Spleen (tissue), 13 donors: ENCODE results near the gene CYP21A2. TPM values are rescaled to one million over a fixed set of nuclear protein-coding genes. Genes with fewer than 3 reads are reported as not detected.
A peak's percentile ranks its signal among the peaks of the same experiment; 100 is the strongest.
"Not testable (repeated sequence)": the region's sequence is repeated elsewhere in the genome, so short reads cannot be mapped to it uniquely, and the experiment has no call there.

Experiments used
- DNase-seq: peaks from one replicate; pipeline ENCODE4 v3.0.0-alpha.2; 2020
- H3K27ac ChIP-seq, 8 donors: fragments of 200-600 bp; sonication (generic) in 7 of 8; 1 replicate in 4 of 8; 2 replicates in 4 of 8; pipeline versions ENCODE4 v1.5.0 to v1.8.0; 2016 to 2021; ENCODE audit warnings: inconsistent platforms in 4 of 8, mild to moderate bottlenecking in 4 of 8, moderate library complexity in 1 of 8
- H3K27me3 ChIP-seq, 7 donors: fragments of 200-600 bp; sonication (generic) in 6 of 7; replicated peaks in 1 of 7; 1 replicate in 4 of 7; 2 replicates in 3 of 7; pipeline versions ENCODE4 v1.5.0 to v1.8.0; 2016 to 2021; ENCODE audit warnings: inconsistent platforms in 3 of 7, mild to moderate bottlenecking in 1 of 7
- H3K36me3 ChIP-seq, 6 donors: fragments of 200-600 bp; sonication (generic) in 5 of 6; 1 replicate in 4 of 6; 2 replicates in 2 of 6; pipeline versions ENCODE4 v1.5.0 to v1.8.0; 2016 to 2021; ENCODE audit warnings: inconsistent platforms in 2 of 6
- H3K4me1 ChIP-seq, 6 donors: fragments of 200-600 bp; sonication (generic) in 5 of 6; 1 replicate in 3 of 6; 2 replicates in 3 of 6; pipeline versions ENCODE4 v1.5.0 to v1.8.0; 2016 to 2021; ENCODE audit warnings: inconsistent platforms in 3 of 6
- H3K4me3 ChIP-seq, 8 donors: fragments of 200-600 bp; sonication (generic) in 7 of 8; 1 replicate in 4 of 8; 2 replicates in 4 of 8; pipeline versions ENCODE4 v1.5.0 to v1.8.0; 2016 to 2021; ENCODE audit warnings: inconsistent platforms in 4 of 8, mild to moderate bottlenecking in 4 of 8, moderate library complexity in 2 of 8
- H3K9me3 ChIP-seq, 8 donors: fragments of 200-600 bp; sonication (generic) in 7 of 8; 1 replicate in 4 of 8; 2 replicates in 4 of 8; pipeline versions ENCODE4 v1.5.0 to v1.8.0; 2016 to 2021; ENCODE audit warnings: inconsistent platforms in 4 of 8
- POLR2AphosphoS5 ChIP-seq, 3 donors: sonication (generic); formaldehyde crosslinking; IDR thresholded peaks; one replicate each; pipeline ENCODE4 v1.5.1; 2017; ENCODE audit warnings: antibody characterized with exemption in 3 of 3
- WGBS, 5 donors: extraction: QIAGEN DNeasy Blood & Tissue Kit in 3 of 5; methylation state at CpG; one replicate each; pipeline versions ENCODE4 v1.1.5 to v1.1.7; 2013 to 2018; 5-methylcytosine and 5-hydroxymethylcytosine counted together
- intact Hi-C: fragments of 100-400 bp; cut with DNase I; formaldehyde crosslinking; loops from one replicate; pipeline ENCODE4 v1.15.0; 2023; ENCODE audit warnings: low total_unique reads
- long read RNA-seq, 2 donors: transcript quantifications; one replicate each; lab custom pipeline, GENCODE V29; 2026
- polyA plus RNA-seq, 3 donors: library from polyadenylated mRNA; stranded (reverse); fragments of 200-250 nt; gene quantifications; one replicate each; pipeline ENCODE4 v1.2.1, GENCODE V29; 2013
- total RNA-seq, 7 donors: library from RNA; depleted of rRNA in 3 of 7; stranded (reverse); fragments of >200 nt in 3 of 7; fragmentation: NEBNext Ultra II Directional in 4 of 7; extraction: Animal tissue kit (Norgen Biotek cat#: 25700) in 4 of 7; gene quantifications; one replicate each; pipeline versions ENCODE4 v1.1.0 to v1.2.1, GENCODE V29; 2016 to 2021
- donor health status: healthy with polysubstance abuse.
- donor health status: DM: no; HTN: no; CAD: no; lungs with moderate emphysema.
- donor health status: DM: no; HTN: no; CAD: no.
- donor health status: Bipolar disorder and iron deficiency.
- donor health status: healthy.
- donor health status: DM: no; HTN: no; CAD: no.
- donor health status: DM: yes; HTN: yes; CAD: no.

The CYP21A2 gene
- total RNA-seq (10 to 100 TPM in 2 of 7 donors, 1 to 10 TPM in 5; 4.9 to 14.3 (median 7.1) TPM), polyA plus RNA-seq (1 to 10 TPM in 2 of 3 donors, under 1 TPM in 1; 0.97 to 2.4 (median 2.2) TPM)
- long read RNA-seq, donor 1, result 0 reads
- long read RNA-seq, donor 2, result 0 reads

GRCh38 chr6:32037598-32038524 is at the start of gene CYP21A2:
TSS of gene CYP21A2 (plus strand) at chr6:32038415. CDS start at chr6:32038423, 8 bp downstream.
- TF ChIP-seq POLR2AphosphoS5 (IDR thresholded peaks at IDR 0.05), result peak in 1 of 3 donors; percentile 3
- 51 to 81% (median 68%) methylated on average over 9 to 15 of the region's 19 CpGs for WGBS, 5 donors

GRCh38 chr6:31989363-31989762 is 48.9 kb upstream of the CYP21A2 start:
- DNase-seq, H3K4me3 ChIP-seq, H3K4me1 ChIP-seq, H3K27me3 ChIP-seq, H3K9me3 ChIP-seq, intact Hi-C loops, H3K27ac ChIP-seq, H3K36me3 ChIP-seq: not testable (repeated sequence)
- no CpG with 5 or more reads among the region's 10 CpGs for WGBS, 5 donors

More at GRCh38 chr6:32037598-32038524, at the start of gene CYP21A2:
- H3K4me1 ChIP-seq, DNase-seq, intact Hi-C loops, H3K27me3 ChIP-seq, H3K4me3 ChIP-seq, H3K36me3 ChIP-seq, H3K9me3 ChIP-seq: not testable (repeated sequence)
- H3K27ac ChIP-seq, result peak within 1 kb of the TSS in 2 of 8 donors; percentile 12 to 53

GRCh38 chr6:31994421-31994820 is 43.8 kb upstream of the CYP21A2 start:
- H3K4me1 ChIP-seq, DNase-seq, H3K4me3 ChIP-seq, H3K9me3 ChIP-seq, intact Hi-C loops, H3K27me3 ChIP-seq, H3K36me3 ChIP-seq, H3K27ac ChIP-seq: not testable (repeated sequence)
- 94 to 100% (median 97%) methylated on average over 5 to 10 of the region's 14 CpGs; no CpG with 5 or more reads in 2 of the 5 donors for WGBS, 5 donors

DNA sequence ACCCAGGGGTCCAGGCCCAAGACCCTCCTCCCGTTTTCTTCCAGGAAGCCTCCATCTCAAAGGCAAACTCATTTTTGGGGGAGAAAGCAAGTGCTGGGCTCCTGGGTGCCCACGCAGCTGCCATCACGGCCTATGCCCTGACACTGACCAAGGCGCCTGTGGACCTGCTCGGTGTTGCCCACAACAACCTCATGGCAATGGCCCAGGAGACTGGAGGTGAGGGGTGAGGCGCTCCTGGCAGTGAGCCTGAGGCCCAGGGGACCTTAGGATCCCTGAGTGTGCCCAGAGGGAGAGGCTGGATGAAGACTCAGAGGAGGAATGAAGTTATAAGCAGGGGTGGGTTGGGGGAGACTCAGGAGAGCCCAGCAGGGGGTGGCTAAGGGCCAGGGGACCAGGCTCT is 41.8 kb upstream of the CYP21A2 start:
- H3K27ac ChIP-seq, H3K36me3 ChIP-seq, DNase-seq, H3K27me3 ChIP-seq, H3K9me3 ChIP-seq, H3K4me1 ChIP-seq, intact Hi-C loops, H3K4me3 ChIP-seq: not testable (repeated sequence)
- 90 to 94% (median 94%) methylated on average over 4 to 6 of the region's 6 CpGs for WGBS, 5 donors

DNA sequence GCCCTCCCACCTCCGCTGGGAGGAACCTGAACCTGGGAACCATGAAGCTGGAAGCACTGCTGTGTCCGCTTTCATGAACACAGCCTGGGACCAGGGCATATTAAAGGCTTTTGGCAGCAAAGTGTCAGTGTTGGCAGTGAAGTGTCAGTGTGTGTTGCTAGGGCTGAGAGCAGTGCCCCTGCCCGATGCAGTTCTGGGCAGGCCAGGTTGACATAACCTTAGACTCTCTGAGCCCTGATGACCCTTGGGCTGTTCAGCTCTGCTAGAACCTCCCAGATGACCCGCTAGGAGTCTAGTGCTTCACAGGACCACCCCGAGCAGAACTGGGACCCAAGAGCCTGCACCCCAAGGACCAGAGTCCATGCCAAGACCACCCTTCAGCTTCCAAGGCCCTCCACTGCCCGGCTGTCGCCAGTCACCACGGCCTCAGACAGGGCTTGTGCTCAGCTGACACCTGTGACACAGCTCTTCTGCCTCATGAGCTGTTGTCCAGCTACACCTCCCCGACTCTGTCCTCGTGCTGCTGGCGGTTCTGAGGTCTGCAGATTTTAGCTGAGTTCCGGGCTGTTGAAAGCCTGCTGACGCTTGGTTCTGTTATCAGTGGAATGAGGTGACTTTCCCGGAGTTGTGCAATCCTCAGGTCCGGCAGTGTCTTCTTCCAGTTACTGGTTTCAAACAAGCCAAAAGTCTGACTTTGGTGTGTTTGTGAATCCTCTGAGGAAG is 35.5 kb upstream of the CYP21A2 start:
- H3K27me3 ChIP-seq, intact Hi-C loops, DNase-seq, H3K4me3 ChIP-seq, H3K27ac ChIP-seq, H3K36me3 ChIP-seq, H3K9me3 ChIP-seq, H3K4me1 ChIP-seq: not testable (repeated sequence)
- WGBS, 5 donors, result no CpG with 5 or more reads among the region's 15 CpGs

DNA sequence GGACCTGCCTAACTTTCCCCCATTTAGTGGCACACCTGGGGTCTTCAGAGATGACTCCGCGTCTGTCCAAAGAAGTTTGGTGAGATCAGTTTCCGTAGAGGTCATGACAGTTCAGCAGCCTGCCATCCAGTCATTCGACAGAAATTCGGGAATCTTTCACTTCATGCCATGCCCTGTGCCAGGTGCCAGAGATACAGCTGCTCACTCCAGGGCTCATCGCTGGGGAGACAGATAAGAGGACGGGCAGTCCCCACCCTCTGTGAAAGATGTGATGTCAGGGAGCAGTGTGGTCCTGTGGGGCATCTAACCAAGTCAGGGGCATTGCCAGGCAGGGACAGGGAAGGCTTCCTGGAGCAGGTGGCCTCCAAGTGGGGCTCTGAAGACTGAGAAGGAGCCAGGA is 34.9 kb upstream of the CYP21A2 start:
- H3K4me1 ChIP-seq, H3K36me3 ChIP-seq, intact Hi-C loops, H3K27me3 ChIP-seq, H3K27ac ChIP-seq, H3K9me3 ChIP-seq, DNase-seq, H3K4me3 ChIP-seq: not testable (repeated sequence)
- no CpG with 5 or more reads among the region's 7 CpGs for WGBS, 5 donors

DNA sequence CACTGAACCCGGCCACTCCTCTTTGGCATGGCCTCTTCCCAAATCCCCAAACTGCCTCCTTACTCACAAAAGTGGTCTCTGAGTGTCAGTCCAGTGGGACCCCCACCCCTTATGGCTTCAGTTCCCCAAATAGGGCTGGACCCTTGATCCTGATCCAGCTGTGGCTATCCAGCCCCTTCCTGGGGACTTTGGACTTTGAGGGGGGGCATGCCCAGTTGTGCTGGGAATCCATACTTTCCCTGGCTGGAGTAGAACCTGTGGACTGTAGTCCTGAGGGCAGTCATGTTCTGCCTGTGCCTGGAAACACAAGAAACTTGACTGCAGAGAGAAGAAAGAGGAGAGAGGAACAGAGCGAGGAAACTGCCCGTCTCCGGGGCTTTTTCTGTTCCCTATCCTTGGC is 33.8 kb upstream of the CYP21A2 start:
- 50 to 78% (median 65%) methylated on average over 3 to 4 of the region's 4 CpGs for WGBS, 5 donors
- H3K36me3 ChIP-seq, H3K27me3 ChIP-seq, H3K4me3 ChIP-seq, intact Hi-C loops, H3K9me3 ChIP-seq, H3K4me1 ChIP-seq: not testable (repeated sequence)
- H3K27ac ChIP-seq, result peak overlapping the region in 3 of 8 donors; percentile 30 to 62 (median 45)
- peak; percentile 13 for DNase-seq
